GM12878 (cell line): Measurements from ENCODE around the gene ZNF385C. TPM values are rescaled to one million over a fixed set of nuclear protein-coding genes. Genes with fewer than 3 reads are reported as not detected.

ENCODE experiments used
- ATAC-seq: fragments of 200-7000 bp; cut with Tn5 transposase; 3 replicates; pipeline ENCODE4 v1.9.1; 2020; ENCODE audit warnings: mild to moderate bottlenecking, moderate library complexity
- BruUV-seq: library from RNA; stranded (reverse); fragments of 400-500 nt; replicated peaks from 2 replicates; lab custom pipeline; 2021; lab: Mats Ljungman, UMichigan
- CTCF ChIA-PET: fragments of 300-600 bp; sonication (Branson Sonifier 250); formaldehyde crosslinking; extraction: SDS; loops from one replicate; lab custom pipeline; 2021; ENCODE audit warnings: inconsistent platforms; lab: Yijun Ruan, JAX
- POLR2A ChIA-PET: fragments of 350-600 bp; formaldehyde crosslinking; extraction: SDS; loops from one replicate; lab custom pipeline; 2021; ENCODE audit warnings: inconsistent platforms; lab: Charles Lee
- RAD21 ChIA-PET: fragments of 300-600 bp; sonication (Branson Sonifier 250); formaldehyde crosslinking; loops from one replicate; lab custom pipeline; 2023; ENCODE audit warnings: antibody characterized with exemption; ENCODE audit not compliant: unreplicated experiment; lab: Charles Lee
- SMC1A ChIA-PET: fragments of 300-600 bp; sonication (Branson Sonifier 250); formaldehyde crosslinking; loops from one replicate; lab custom pipeline; 2023; ENCODE audit not compliant: unreplicated experiment, uncharacterized antibody; lab: Charles Lee
- DNase-seq: peaks from one replicate; pipeline ENCODE4 v3.0.0-alpha.2; 2011; ENCODE audit warnings: low read depth, low spot score
- FAIRE-seq: peaks from 3 replicates; lab custom pipeline; 2011; peaks lifted over from hg19 to GRCh38; lab: Jason Lieb, UNC
- H2AFZ ChIP-seq: 2 replicates; pipeline ENCODE4 v1.6.0; 2011; ENCODE audit warnings: low read depth, low read length, control low read depth; ENCODE audit not compliant: control insufficient read depth
- H3K27ac ChIP-seq: 2 replicates; pipeline ENCODE4 v1.5.1; 2011; ENCODE audit warnings: control low read depth; ENCODE audit not compliant: control insufficient read depth, insufficient read depth
- H3K27me3 ChIP-seq, 2 experiments: replicated peaks in 1 of 2; 2 replicates each; pipeline versions ENCODE4 v1.6.0 to v1.6.1; 2011; ENCODE audit warnings: low read length in 1 of 2; ENCODE audit not compliant: control insufficient read depth in 2 of 2, insufficient read depth in 2 of 2
- H3K36me3 ChIP-seq, 2 experiments: 2 replicates each; pipeline ENCODE4 v1.5.1; 2011; ENCODE audit warnings: low read length in 1 of 2; ENCODE audit not compliant: control insufficient read depth in 2 of 2, insufficient read depth in 2 of 2
- H3K4me1 ChIP-seq: 2 replicates; pipeline ENCODE4 v1.6.1; 2011; ENCODE audit warnings: mild to moderate bottlenecking, low read length, moderate library complexity, mixed read lengths; ENCODE audit not compliant: control insufficient read depth, insufficient read depth
- H3K4me2 ChIP-seq: 2 replicates; pipeline ENCODE4 v1.6.0; 2011; ENCODE audit warnings: control low read depth; ENCODE audit not compliant: control insufficient read depth, insufficient read depth
- H3K4me3 ChIP-seq: fragments of 200-600 bp; sonication (generic); 2 replicates; pipeline ENCODE4 v1.5.1; 2016
- H3K79me2 ChIP-seq: 2 replicates; pipeline ENCODE4 v1.6.0; 2011; ENCODE audit warnings: low read length; ENCODE audit not compliant: control insufficient read depth, insufficient read depth
- H3K9ac ChIP-seq: 2 replicates; pipeline ENCODE4 v1.8.0; 2011; ENCODE audit warnings: low read length, control low read depth, mixed read lengths; ENCODE audit not compliant: control insufficient read depth, insufficient read depth
- H3K9me3 ChIP-seq: replicated peaks from 3 replicates; pipeline ENCODE4 v1.5.1; 2011; ENCODE audit warnings: mild to moderate bottlenecking, low read length; ENCODE audit not compliant: control insufficient read depth, insufficient read depth
- H4K20me1 ChIP-seq: 2 replicates; pipeline ENCODE4 v1.6.0; 2011; ENCODE audit not compliant: control insufficient read depth, insufficient read depth
- ASH2L ChIP-seq: fragments of 300-600, 200-600 bp; sonication (generic); IDR thresholded peaks from 2 replicates; pipeline ENCODE4 v1.6.1; 2017; ENCODE audit warnings: low read depth, mild to moderate bottlenecking, borderline replicate concordance
- CHD2 ChIP-seq: IDR thresholded peaks from 2 replicates; pipeline ENCODE4 v1.6.1; 2011; ENCODE audit warnings: low read depth, low read length, improper control_type of control experiment, borderline replicate concordance
- CTCF ChIP-seq, 3 experiments: IDR thresholded peaks in 2 of 3; conservative IDR thresholded peaks in 1 of 3; 2 replicates each; pipeline ENCODE4 v1.5.1; 2011; ENCODE audit warnings: low read depth in 3 of 3, low read length in 3 of 3, mild to moderate bottlenecking in 3 of 3, control low read depth in 2 of 3, moderate library complexity in 2 of 3, inconsistent platforms in 1 of 3, mixed read lengths in 1 of 3; ENCODE audit not compliant: control insufficient read depth in 2 of 3, insufficient read depth in 1 of 3; ENCODE audit errors: extremely low read depth in 1 of 3
- EZH2 ChIP-seq: IDR thresholded peaks from 2 replicates; pipeline ENCODE4 v1.6.1; 2012; ENCODE audit warnings: low read depth, mild to moderate bottlenecking, control low read depth, inconsistent platforms, low read length, borderline replicate concordance; ENCODE audit not compliant: control insufficient read depth
- RELB ChIP-seq: fragments of 450-650 bp; IDR thresholded peaks from 2 replicates; pipeline ENCODE4 v1.6.1; 2017; ENCODE audit warnings: low read depth, mild to moderate bottlenecking, moderate library complexity
- SIN3A ChIP-seq: IDR thresholded peaks from 2 replicates; pipeline ENCODE4 v1.6.1; 2012; ENCODE audit warnings: low read depth, low read length, improper control_type of control experiment
- SIX5 ChIP-seq: IDR thresholded peaks from 2 replicates; pipeline ENCODE4 v1.6.1; 2011; ENCODE audit warnings: mild to moderate bottlenecking, low read depth, low read length, moderate library complexity; ENCODE audit not compliant: severe bottlenecking
- TCF7 ChIP-seq: IDR thresholded peaks from 2 replicates; pipeline ENCODE4 v1.6.1; 2014; ENCODE audit warnings: antibody characterized with exemption, borderline replicate concordance
- ZNF24 ChIP-seq: fragments of 450-650 bp; IDR thresholded peaks from 2 replicates; pipeline ENCODE4 v1.6.1; 2017; ENCODE audit warnings: antibody characterized with exemption, mild to moderate bottlenecking
- WGBS: methylation state at CpG from one replicate; pipeline ENCODE4 v1.1.6; 2016; ENCODE audit warnings: low lambda C conversion rate; ENCODE audit not compliant: insufficient replicate concordance, insufficient coverage; ENCODE audit errors: missing lambda C conversion rate; 5-methylcytosine and 5-hydroxymethylcytosine counted together
- in situ Hi-C: fragments of 300-500 bp; cut with MboI; formaldehyde crosslinking; loops from 9 replicates; pipeline ENCODE4 v1.14.3; 2018; ENCODE audit warnings: mixed read lengths
- intact Hi-C: fragments of 100-400 bp; cut with micrococcal nuclease; formaldehyde crosslinking; loops from one replicate; pipeline ENCODE4 v1.14.2; 2022; ENCODE audit not compliant: unreplicated experiment
- polyA plus RNA-seq, 11 experiments: library from polyadenylated mRNA; depleted of rRNA in 4 of 11; unstranded in 6 of 11; stranded (reverse) in 5 of 11; fragments of >200 nt; fragmentation: Nextera tagmentation in 4 of 11; fragmentation: Illumina TruSeq in 1 of 11; extraction: Ambion mirVana in 4 of 11; extraction: Trizol in 1 of 11; gene quantifications; 1 replicate in 1 of 11; 2 replicates in 10 of 11; pipeline versions ENCODE4 v1.2.1 to v1.2.3, GENCODE V29; 2011 to 2016; ENCODE audit warnings: inconsistent platforms in 2 of 11, missing spikeins in 2 of 11, low read depth in 1 of 11
- total RNA-seq, 4 experiments: library from RNA; depleted of rRNA in 3 of 4; stranded (reverse); fragments of >200 nt in 3 of 4; fragmentation: Illumina TruSeq in 1 of 4; extraction: Trizol in 1 of 4; gene quantifications; 2 replicates each; pipeline versions ENCODE4 v1.2.1 to v1.2.3, GENCODE V29; 2013 to 2021

Gene ZNF385C
- total and polyA plus RNA-seq, 10 of the 15 experiments (the other 5 are each of a cell fraction or from before 2014, with no cell fraction given) = 0.06 to 0.20 (median 0.07) TPM; not detected in 5

- FAIRE-seq (no peak), DNase-seq (no peak), ATAC-seq (no peak)
- POLR2A ChIA-PET = interaction anchor here (0.6 kb wide), 2 partner anchors 37 to 86 kb away, joined by 4 read pairs; no protein-coding TSS in a partner anchor
- Histone ChIP-seq H4K20me1 (no peaks in the 10 kb centered on the region), H3K27ac (no peak overlapping the region), H3K4me2 (no peak overlapping the region), H3K9me3 (no peaks in the 10 kb centered on the region), H3K36me3 (peaks cover 0 to 13% of the 10 kb centered on the region in 2 experiments; a peak in 2 of 4 replicates), H3K4me1 (peaks cover 13% of the 10 kb centered on the region), H3K4me3 (no peak overlapping the region), H3K27me3 (no peaks in the 10 kb centered on the region), H2AFZ (no peak overlapping the region), H3K9ac (no peak overlapping the region), H3K79me2 (no peaks in the 10 kb centered on the region)
- RAD21 ChIA-PET = interaction anchor here (0.8 kb wide), 1 partner anchor 62 kb away, joined by 5 read pairs; the partner anchor contains the start of gene CNP
- BruUV-seq = no TSS peak
- intact Hi-C loops (loop anchor here (5.0 kb wide), 2 partner anchors 34 to 74 kb away; no protein-coding TSS in a partner anchor), in situ Hi-C loops (no loop called here)
- WGBS = 52% methylated on average over 14 of the region's 19 CpGs
- CTCF ChIA-PET = interaction anchor here (0.7 to 10.1 kb wide), 6 partner anchors 8 to 178 kb away, joined by 3 to 83 read pairs (median 6); partner anchors contain the start of gene DNAJC7
- SMC1A ChIA-PET = interaction anchor here (0.7 kb wide), 1 partner anchor 88 kb away, joined by 4 read pairs; no protein-coding TSS in a partner anchor
- TF ChIP-seq CHD2 = no peak
- TF ChIP-seq EZH2 = no peak
- no peak for TF ChIP-seq RELB
- TF ChIP-seq SIN3A = no peak
- TF ChIP-seq TCF7 = no peak
- no peak for TF ChIP-seq SIX5
- TF ChIP-seq ZNF24 = no peak
- TF ChIP-seq ASH2L = no peak
- peak in 2 of 3 experiments; percentile 23 to 24; a peak in 1 of 6 replicates for TF ChIP-seq CTCF (IDR thresholded peaks at IDR 0.05 in 2 of 3, conservative IDR thresholded peaks at IDR 0.05 in 1 of 3; ENCODE audit: control insufficient read depth in 2 of 3, extremely low read depth in 1 of 3, insufficient read depth in 1 of 3, low read depth in 3 of 3, low read length in 3 of 3)
- TF ChIP-seq, all 136 proteins: peak for 1
These were observed 70.1 kb downstream of the ZNF385C start for GRCh38 chr17:42027961-42028790.
